HepG2 (cell line): Measurements from ENCODE around the gene FKBP1B. TPM values are rescaled to one million over a fixed set of nuclear protein-coding genes. Genes with fewer than 3 reads are reported as not detected.
A peak's percentile ranks its signal among the peaks of the same experiment; 100 is the strongest.

Experiments used
- ATF5 ChIP-seq: sonication (generic); formaldehyde crosslinking; IDR thresholded peaks from 2 replicates; pipeline ENCODE4 v1.4.0; 2020; ENCODE audit warnings: mild to moderate bottlenecking, low read depth, missing genetic modification reagents
- CENPX ChIP-seq: sonication (generic); formaldehyde crosslinking; IDR thresholded peaks from 2 replicates; pipeline ENCODE4 v1.9.0; 2021; ENCODE audit warnings: mild to moderate bottlenecking, missing genetic modification reagents, moderate library complexity
- CSRNP1 ChIP-seq: sonication (generic); formaldehyde crosslinking; IDR thresholded peaks from 2 replicates; pipeline ENCODE4 v1.8.1; 2023; ENCODE audit warnings: mild to moderate bottlenecking, missing genetic modification reagents
- DNMT1 ChIP-seq: sonication (generic); formaldehyde crosslinking; IDR thresholded peaks from 2 replicates; pipeline ENCODE4 v1.5.1; 2020; ENCODE audit warnings: mild to moderate bottlenecking, missing genetic modification reagents
- FOXM1 ChIP-seq: sonication (generic); formaldehyde crosslinking; IDR thresholded peaks from 2 replicates; pipeline ENCODE4 v1.5.0; 2020; ENCODE audit warnings: missing genetic modification reagents
- HNF4G ChIP-seq, 2 experiments: sonication (generic) in 1 of 2; formaldehyde crosslinking in 1 of 2; IDR thresholded peaks; 2 replicates each; pipeline versions ENCODE4 v1.4.0 to v1.6.1; 2011 to 2020; ENCODE audit warnings: borderline replicate concordance in 2 of 2, low read depth in 2 of 2, mild to moderate bottlenecking in 2 of 2, low read length in 1 of 2, missing genetic modification reagents in 1 of 2, moderate library complexity in 1 of 2
- MTA1 ChIP-seq: sonication (generic); formaldehyde crosslinking; IDR thresholded peaks from 2 replicates; pipeline ENCODE4 v1.4.0; 2020; ENCODE audit warnings: missing genetic modification reagents, mild to moderate bottlenecking, borderline replicate concordance
- PAXIP1 ChIP-seq: sonication (generic); formaldehyde crosslinking; conservative IDR thresholded peaks from 2 replicates; pipeline ENCODE4 v1.4.0; 2020; ENCODE audit warnings: mild to moderate bottlenecking, missing genetic modification reagents, moderate library complexity
- TERF1 ChIP-seq: sonication (generic); formaldehyde crosslinking; IDR thresholded peaks from 2 replicates; pipeline ENCODE4 v1.8.0; 2022; ENCODE audit warnings: mild to moderate bottlenecking, missing genetic modification reagents, moderate library complexity
- TRIM22 ChIP-seq: fragments of 450-650 bp; IDR thresholded peaks from 2 replicates; pipeline ENCODE4 v1.6.1; 2017
- ZBTB20 ChIP-seq: sonication (generic); formaldehyde crosslinking; IDR thresholded peaks from 2 replicates; pipeline ENCODE4 v1.8.1; 2023; ENCODE audit warnings: missing genetic modification reagents, low read depth, mild to moderate bottlenecking, borderline replicate concordance
- ZIK1 ChIP-seq: sonication (generic); formaldehyde crosslinking; IDR thresholded peaks from 2 replicates; pipeline ENCODE4 v1.5.0; 2020; ENCODE audit warnings: mild to moderate bottlenecking, low read depth, missing genetic modification reagents, borderline replicate concordance
- ZMYM2 ChIP-seq: sonication (generic); formaldehyde crosslinking; IDR thresholded peaks from 2 replicates; pipeline ENCODE4 v1.8.0; 2022; ENCODE audit warnings: mild to moderate bottlenecking, missing genetic modification reagents
- ZNF292 ChIP-seq: sonication (generic); formaldehyde crosslinking; IDR thresholded peaks from 2 replicates; pipeline ENCODE4 v1.8.1; 2022; ENCODE audit warnings: mild to moderate bottlenecking, low read depth, missing genetic modification reagents, borderline replicate concordance
- ZNF33A ChIP-seq: sonication (generic); formaldehyde crosslinking; IDR thresholded peaks from 2 replicates; pipeline ENCODE4 v1.5.1; 2020; ENCODE audit warnings: missing genetic modification reagents, mild to moderate bottlenecking, moderate library complexity, borderline replicate concordance
- ZNF503 ChIP-seq: sonication (generic); formaldehyde crosslinking; IDR thresholded peaks from 2 replicates; pipeline ENCODE4 v1.4.0; 2020; ENCODE audit warnings: missing genetic modification reagents
- ZNF572 ChIP-seq: sonication (generic); formaldehyde crosslinking; IDR thresholded peaks from 2 replicates; pipeline ENCODE4 v1.5.1; 2020; ENCODE audit warnings: mild to moderate bottlenecking, missing genetic modification reagents
- polyA plus RNA-seq, 8 experiments: library from polyadenylated mRNA; depleted of rRNA in 3 of 8; stranded (reverse) in 7 of 8; unstranded in 1 of 8; fragments of >200 nt; fragmentation: Illumina TruSeq in 4 of 8; extraction: Trizol in 4 of 8; gene quantifications; 2 replicates each; pipeline versions ENCODE4 v1.2.1 to v1.2.3, GENCODE V29; 2011 to 2016; ENCODE audit warnings: low read depth in 4 of 8, missing spikeins in 1 of 8, mixed read lengths in 1 of 8; ENCODE audit not compliant: insufficient read depth in 1 of 8
- total RNA-seq, 5 experiments: library from RNA; depleted of rRNA; stranded (reverse); fragments of >200 nt; fragmentation: Illumina TruSeq; extraction: Trizol; gene quantifications; 2 replicates each; pipeline ENCODE4 v1.2.3, GENCODE V29; 2016; ENCODE audit warnings: low read depth in 1 of 5

FKBP1B gene
- total and polyA plus RNA-seq, 2 of the 13 experiments (the other 11 are each of a cell fraction or from before 2014, with no cell fraction given) = 35.2 to 96.3 TPM

GRCh38 chr2:24046930-24047702, 2.4 kb upstream of the FKBP1B start, which contains the start of gene WDCP (continued):
- TF ChIP-seq ZNF33A (no peak), ZBTB20 (no peak), FOXM1 (CRISPR knock-in tag) (no peak), ZNF292 (CRISPR knock-in tag) (no peak), CENPX (CRISPR knock-in tag) (no peak), TERF1 (CRISPR knock-in tag) (no peak), ZNF503 (CRISPR knock-in tag) (peak; percentile 59; the same call in 1 of the 2 replicates), MTA1 (CRISPR knock-in tag) (peak; percentile 51; the same call in 1 of the 2 replicates), TRIM22 (no peak), DNMT1 (CRISPR knock-in tag) (peak; percentile 52; the same call in 1 of the 2 replicates), ATF5 (no peak), ZNF572 (CRISPR knock-in tag) (no peak), HNF4G (IDR thresholded peaks at IDR 0.05; ENCODE audit: borderline replicate concordance, low read depth, low read length) (no peak), HNF4G (CRISPR knock-in tag; IDR thresholded peaks at IDR 0.05; ENCODE audit: borderline replicate concordance, low read depth) (no peak), PAXIP1 (CRISPR knock-in tag) (peak; percentile 61), ZIK1 (CRISPR knock-in tag) (no peak), ZMYM2 (CRISPR knock-in tag) (no peak), CSRNP1 (CRISPR knock-in tag) (0 out of 2 replicates have a peak, but pooled peaks have one; percentile 55)
